AG10803 (cell line): ENCODE results near the gene BICD1.

ENCODE experiments used
- DNase-seq: peaks from one replicate; pipeline ENCODE4 v3.0.0; 2010; ENCODE audit warnings: low read depth
- H3K4me3 ChIP-seq: 2 replicates; pipeline ENCODE4 v1.5.1; 2011; ENCODE audit warnings: mild to moderate bottlenecking, low read length, control low read depth
- TF ChIP-seq, protein P1 (sequence below): conservative IDR thresholded peaks from 2 replicates; pipeline ENCODE4 v1.5.1; 2011; ENCODE audit warnings: mild to moderate bottlenecking, low read length, control low read depth, inconsistent platforms

BICD1 gene

DNA sequence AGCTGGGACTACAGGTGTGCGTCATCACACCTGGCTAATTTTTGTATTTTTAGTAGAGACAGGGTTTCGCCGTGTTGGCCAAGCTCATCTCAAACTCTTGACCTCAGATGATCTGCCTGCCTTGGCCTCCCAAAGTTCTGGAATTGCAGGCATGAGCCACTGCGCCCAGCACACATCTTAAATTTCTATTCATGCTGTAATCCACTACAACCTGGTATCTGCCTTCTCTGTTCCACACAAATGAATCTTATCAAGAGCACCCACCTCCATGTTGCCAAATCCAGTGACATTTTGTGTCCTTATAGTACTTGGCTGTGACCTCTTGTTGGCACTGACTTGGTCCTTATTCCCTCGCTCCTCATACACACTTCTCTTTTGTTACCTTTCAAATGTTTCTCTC is 5.8 kb upstream of the BICD1 start:
- H3K4me3 ChIP-seq = no peak overlapping the region
- TF ChIP-seq, protein P1, sequence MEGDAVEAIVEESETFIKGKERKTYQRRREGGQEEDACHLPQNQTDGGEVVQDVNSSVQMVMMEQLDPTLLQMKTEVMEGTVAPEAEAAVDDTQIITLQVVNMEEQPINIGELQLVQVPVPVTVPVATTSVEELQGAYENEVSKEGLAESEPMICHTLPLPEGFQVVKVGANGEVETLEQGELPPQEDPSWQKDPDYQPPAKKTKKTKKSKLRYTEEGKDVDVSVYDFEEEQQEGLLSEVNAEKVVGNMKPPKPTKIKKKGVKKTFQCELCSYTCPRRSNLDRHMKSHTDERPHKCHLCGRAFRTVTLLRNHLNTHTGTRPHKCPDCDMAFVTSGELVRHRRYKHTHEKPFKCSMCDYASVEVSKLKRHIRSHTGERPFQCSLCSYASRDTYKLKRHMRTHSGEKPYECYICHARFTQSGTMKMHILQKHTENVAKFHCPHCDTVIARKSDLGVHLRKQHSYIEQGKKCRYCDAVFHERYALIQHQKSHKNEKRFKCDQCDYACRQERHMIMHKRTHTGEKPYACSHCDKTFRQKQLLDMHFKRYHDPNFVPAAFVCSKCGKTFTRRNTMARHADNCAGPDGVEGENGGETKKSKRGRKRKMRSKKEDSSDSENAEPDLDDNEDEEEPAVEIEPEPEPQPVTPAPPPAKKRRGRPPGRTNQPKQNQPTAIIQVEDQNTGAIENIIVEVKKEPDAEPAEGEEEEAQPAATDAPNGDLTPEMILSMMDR = no peak
- no peak for DNase-seq

DNA sequence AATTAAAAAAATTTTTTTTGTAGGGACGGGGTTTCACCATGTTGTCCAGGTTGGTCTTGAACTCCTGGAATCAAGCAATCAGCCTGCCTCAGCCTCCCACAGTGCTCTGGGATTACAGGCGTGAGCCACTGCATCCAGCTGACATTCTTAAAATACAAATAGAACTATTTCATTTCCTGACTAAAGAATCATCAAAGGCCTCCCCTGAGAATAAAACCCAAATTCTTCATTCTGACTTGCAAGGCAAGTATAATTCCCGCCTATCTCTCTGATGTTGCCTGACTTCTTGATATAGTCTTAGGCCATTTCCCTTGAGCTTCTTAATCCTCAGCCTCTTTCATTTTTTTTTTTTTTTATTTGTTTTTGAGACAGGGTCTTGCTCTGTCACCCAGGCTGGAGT is 4.4 kb upstream of the BICD1 start:
- TF ChIP-seq, protein P1 = no peak
- DNase-seq = peak; percentile 49
- no peak overlapping the region for H3K4me3 ChIP-seq

DNA sequence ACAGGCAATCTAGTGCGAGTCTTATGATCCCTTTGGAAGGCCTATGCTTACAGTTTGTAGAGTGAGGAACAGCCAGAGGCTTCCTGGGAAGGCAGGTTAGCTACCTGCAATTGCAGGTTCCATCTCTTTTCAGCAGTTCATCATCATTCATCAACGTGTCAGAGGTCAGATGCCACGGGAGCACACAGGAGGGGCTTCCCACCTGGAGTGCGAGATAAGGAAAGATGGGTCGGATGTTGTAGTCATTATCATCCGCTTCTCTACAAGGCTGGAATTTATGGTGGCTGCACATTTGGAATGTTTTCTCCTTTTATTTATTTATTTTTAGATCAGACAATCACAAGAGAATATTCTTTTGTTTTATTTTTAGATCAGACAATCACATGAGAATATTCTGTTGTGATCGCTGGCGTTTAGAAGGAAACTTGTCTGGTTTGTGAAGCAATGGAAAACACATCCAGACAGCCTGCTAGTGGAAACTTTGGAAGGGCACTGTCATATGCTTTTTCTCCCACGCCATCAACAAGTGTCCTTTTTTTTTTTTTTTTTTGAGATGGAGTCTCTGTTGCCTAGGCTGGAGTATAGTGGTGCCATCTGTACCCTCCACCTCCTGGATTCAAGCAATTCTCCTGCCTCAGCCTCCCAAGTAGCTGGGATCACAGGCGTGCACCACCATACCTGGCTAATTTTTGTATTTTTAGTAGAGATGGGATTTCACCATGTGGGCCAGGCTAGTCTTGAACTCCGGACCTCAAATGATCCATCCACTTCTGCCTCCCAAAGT is 1.9 kb upstream of the BICD1 start:
- no peak for DNase-seq
- TF ChIP-seq, protein P1 = no peak
- H3K4me3 ChIP-seq = no peak overlapping the region

DNA sequence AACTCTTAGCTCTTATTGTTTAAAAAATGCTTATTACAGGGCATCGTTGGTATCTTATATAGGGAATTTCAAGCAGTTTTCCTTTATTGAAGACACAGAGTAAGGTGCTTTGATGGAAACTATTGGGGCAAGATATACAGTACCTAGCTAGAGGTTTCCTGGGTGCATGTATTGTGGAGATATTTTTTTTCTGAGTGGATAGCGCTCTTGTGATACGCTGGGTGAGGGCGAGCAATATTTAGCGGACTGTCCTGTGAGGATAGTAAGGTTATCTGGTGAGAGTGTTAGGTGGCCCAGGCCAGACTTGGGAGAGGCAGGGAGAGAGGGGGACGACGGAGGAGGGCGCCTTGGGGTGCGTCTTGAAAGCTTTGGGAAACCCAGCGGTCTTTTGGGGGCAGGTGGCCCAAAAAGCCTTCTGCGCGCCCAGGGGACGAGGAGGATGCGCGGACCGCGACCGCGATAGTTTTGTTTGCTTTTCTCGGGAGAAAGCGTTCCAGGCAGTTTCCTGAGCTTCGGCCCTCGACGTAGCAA is 596 bp upstream of the BICD1 start:
- DNase-seq = no peak
- peak overlapping the region; percentile 88 for H3K4me3 ChIP-seq

DNA sequence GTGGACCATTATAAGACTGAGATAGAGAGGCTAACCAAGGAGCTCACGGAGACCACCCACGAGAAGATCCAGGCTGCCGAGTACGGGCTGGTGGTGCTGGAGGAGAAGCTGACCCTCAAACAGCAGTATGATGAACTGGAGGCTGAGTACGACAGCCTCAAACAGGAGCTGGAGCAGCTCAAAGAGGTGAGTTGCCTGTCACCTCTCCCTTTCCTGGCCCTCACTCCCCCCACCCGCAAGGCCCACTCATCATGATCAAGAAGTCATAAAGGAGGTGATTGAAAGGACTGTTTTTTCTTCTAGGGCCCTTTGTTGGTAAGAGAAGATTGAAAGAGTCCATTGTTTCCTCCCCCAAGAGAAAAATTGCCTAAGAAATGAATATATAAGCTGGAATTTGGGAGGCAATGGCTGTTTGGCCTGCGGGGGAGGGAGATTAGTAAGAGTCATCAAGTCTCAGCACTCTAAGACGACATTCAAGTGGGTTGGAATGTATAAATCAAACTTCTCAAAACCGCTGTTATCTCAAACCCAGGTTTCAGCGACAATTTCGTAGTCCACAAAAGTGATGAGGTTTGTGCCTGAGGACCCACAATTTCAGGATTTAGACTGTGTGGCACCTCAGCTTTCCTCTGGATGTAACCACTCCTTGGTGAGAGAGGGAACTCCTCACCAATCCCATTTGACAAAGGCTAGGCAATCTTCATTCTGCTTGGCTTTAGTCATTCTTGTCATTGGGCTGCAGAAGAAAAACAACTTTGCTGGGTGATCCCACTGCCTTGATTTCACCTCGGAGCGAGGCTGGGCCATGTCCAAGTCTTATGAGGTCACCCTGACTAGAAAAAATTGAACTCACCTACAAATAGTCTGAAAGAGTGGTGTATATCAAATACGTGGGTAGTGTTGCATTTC is 966 bp downstream of the BICD1 start:
- TF ChIP-seq, protein P1 = no peak
- peak; percentile 62 for DNase-seq
- peak overlapping the region; percentile 88 for H3K4me3 ChIP-seq

More for the DNA sequence above, 596 bp upstream of the BICD1 start:
- TF ChIP-seq, protein P1 = no peak

DNA sequence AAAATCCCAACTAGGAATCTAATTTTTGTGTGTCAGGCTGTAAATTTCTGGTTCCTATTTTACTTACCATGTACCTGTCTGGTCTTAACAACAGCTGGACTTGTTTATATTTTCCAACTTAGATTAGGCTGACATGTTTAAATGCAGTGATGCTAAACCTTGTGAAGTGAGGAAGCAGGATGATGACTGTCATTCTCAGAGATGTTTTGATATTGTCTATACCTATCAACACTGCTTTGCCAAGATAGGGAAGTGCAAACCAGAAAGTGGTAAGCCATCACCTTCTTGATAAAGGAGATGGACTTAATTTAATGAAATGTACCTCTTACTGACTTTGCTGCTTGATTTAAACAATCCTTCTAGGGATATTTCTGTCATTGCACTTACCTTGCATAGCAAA is 2.1 kb downstream of the BICD1 start:
- TF ChIP-seq, protein P1 = no peak
- H3K4me3 ChIP-seq = peak overlapping the region; percentile 88
- DNase-seq = no peak
